Stimulated activated CD4-positive, alpha-beta T cell treated with anti-CD3 and anti-CD28 coated beads, Interleukin-4, amount 100 ng/mL, for 1 hour (primary cell): ENCODE results near the gene CENPP.
"Not testable (repeated sequence)": the region's sequence is repeated elsewhere in the genome, so short reads cannot be mapped to it uniquely, and the experiment has no call there.

Experiments used
- DNase-seq: peaks from one replicate; pipeline ENCODE4 v3.0.0-alpha.2; 2020

CENPP gene

DNA sequence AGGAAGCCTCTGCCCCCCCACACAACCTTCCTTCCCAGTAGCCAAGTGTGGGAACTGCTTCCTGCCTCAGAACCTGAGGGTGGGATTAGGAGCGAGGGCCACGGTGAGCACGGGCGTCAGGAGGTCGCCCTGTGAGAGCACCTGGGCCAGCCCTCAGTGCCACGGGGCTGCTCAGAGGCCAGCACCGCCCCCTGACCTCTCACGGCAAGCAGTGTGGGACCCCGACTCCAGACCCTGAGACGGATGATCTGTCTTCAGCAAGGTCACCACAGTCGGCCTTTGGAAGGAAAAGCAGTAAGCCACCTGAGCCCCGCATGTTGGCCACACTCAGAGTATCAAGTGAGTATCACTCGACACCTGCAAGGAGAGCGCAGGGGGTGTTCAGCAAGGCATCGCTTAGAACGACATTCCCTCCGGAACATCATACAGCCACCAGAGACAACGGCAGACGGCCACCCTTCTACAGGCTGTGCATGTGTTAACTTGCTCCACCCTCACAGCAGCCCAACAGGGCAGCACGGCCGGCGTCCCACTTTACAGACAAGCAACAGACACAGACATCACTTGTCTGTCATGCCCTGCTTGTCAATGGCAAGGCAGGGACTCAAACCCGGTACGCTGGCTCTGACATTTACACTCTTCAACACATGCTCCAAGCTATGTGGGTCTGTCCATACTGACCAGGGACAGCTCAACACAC is 294.0 kb downstream of the CENPP start:
- no peak for DNase-seq

DNA sequence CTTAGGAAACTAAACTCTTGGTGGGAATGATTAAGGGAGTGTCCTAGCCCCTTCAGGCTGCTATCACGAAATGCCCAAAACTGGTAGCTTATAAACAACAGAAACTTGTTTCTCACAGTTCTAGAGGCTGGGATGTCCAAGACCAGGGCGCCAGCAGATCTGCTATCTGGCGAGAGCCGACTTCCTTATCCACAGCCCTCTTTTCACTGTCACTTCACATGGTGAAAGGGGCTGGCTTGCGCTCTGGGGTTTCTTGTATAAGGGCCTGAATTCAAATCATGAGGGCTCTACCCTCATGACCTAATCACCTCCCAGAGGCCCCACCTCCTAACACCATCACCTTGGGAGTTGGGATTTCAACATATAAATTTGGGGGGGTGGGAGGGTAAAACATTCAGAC is 295.1 kb downstream of the CENPP start:
- DNase-seq = no peak

DNA sequence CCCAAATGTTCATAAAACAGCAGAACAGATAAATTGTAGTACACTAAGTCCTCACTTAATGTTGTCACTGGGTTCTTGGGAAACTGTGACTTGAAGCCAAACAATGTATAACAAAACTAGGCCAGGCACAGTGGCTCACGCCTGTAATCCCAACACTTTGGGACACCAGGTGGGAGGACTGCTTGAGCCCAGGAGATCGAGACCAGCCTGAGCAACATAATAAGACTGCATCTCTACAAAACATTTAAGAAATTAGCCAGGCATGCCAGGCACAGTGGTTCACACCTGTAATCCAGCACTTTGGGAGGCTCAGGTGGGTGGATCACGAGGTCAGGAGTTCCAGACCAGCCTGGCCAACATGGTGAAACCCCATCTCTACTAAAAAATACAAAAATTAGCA is 298.2 kb downstream of the CENPP start:
- DNase-seq = not testable (repeated sequence)

DNA sequence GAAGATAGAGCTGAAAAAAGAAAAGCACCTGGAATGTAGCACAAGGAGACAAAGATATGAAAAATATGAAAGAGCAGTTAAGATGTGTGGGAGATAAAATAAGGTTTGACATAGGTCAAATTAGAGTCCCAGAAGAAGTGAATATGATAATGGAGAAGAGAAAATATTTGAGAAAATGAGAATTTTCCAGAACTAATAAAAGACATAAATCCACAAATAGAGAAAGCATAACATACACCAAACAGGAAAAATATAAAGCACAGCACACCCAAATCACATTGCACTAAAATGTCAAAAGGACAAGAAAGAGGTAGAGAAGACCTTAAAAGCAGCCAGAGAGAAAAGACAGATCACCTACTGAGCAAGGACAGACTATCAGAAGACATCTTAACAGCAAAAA is 300.7 kb downstream of the CENPP start:
- no peak for DNase-seq

DNA sequence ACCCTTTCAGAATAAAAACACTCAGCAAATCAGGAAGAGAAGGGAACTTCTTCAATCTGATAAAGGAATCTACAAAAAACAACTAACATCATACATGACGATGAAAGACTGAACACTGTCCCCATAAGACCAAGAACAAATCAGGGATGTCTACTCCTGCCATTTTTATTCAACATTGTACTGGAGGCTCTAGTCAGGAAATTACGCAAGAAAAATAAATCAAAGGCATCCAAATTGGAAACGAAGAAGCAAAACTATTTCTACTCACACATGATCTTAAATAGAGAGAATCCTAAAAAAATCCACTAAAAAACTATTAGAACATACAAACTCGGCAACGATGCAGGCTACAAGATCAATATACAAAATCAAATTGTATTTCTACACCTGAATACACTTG is 301.9 kb downstream of the CENPP start:
- DNase-seq = no peak

DNA sequence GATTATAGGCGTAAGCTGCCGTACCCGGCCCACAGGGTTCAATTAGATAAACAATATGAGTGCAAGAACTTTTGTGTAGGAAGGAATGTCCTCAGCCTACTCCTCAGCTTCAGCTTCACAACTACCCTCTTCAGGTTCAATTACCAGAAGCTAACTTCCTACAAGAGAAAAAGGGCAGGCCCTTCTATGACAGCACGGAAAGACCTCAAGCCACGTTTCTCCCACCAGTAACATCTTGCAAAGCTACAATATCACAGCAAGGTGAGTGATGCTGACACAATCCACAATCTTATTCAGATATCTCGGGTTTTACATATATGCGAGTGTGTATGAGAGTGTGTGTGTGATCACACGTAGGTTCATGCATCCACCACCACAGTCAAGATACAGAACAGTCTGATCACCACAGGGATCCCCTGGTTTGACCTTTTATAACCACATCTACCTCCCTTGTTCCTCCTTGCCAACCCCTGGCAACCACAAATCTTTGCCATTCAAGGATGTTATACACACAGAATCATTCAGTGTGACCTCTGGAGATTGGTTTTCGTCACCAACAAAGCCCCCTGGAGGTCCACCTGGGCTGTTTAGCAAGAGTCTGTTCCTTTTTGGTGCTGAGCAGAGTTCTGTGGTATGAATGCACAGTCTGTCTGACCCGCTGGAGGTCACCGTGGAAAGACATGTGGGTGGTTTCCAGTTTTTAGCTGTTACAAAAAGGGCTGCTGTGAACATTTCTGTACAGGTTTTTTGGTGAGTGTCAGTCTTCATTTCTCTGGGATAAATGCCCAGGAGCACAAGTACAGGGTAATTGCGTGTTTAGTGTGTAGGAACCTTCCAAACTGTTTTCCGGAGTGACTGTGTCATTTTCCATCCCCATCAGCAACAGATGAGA is 305.9 kb downstream of the CENPP start:
- no peak for DNase-seq

DNA sequence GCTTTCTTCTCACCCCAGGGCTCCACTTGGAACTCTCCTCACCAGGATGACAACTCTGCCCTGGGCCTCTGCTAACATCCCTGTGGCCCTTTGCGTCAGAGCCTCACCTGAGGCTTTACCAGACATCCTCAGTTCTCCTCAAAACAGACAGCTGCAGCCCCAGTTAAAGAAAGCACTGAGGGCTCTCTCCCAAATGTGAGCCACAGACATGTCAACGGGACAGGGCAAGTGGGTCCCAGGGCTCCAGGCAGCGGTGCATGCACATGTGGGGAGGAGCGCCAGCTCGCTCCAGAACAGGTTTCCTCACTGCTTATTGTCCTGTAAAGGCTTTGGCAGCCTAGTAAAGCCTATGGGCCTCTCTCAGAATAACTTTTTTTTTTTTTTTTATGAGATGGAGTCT is 306.9 kb downstream of the CENPP start:
- DNase-seq = no peak

DNA sequence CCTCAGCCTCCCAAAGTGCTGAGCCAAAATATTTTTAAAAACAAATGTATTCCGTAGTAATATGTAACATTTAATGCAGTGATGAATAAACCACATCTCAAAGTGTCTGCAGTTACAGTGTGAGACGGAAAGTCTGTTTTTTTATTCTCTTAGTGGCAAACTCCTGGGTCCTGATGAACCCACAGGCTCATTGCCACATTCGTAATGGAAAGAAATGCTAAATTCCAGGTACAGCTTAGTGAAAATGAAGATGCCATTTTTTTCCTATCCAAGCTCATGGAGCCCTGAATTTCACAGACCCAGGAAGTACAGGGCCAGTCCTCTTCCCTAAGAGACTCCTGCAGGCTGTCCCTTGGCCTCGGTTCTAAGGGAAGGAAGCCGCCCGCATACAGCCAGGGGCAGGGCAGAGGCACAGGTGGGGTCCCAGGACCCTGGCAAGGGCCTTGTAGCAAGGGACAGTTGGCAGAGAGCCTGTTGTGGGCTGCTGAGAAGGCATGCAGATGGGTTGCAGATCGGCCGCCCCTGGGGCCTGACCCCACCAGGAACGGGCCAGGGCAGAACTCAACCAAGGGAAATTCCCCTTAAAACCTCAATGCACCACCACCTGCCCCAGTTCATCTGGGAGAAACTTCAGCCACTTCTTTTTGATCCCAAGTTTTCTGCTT is 308.0 kb downstream of the CENPP start:
- DNase-seq = no peak

DNA sequence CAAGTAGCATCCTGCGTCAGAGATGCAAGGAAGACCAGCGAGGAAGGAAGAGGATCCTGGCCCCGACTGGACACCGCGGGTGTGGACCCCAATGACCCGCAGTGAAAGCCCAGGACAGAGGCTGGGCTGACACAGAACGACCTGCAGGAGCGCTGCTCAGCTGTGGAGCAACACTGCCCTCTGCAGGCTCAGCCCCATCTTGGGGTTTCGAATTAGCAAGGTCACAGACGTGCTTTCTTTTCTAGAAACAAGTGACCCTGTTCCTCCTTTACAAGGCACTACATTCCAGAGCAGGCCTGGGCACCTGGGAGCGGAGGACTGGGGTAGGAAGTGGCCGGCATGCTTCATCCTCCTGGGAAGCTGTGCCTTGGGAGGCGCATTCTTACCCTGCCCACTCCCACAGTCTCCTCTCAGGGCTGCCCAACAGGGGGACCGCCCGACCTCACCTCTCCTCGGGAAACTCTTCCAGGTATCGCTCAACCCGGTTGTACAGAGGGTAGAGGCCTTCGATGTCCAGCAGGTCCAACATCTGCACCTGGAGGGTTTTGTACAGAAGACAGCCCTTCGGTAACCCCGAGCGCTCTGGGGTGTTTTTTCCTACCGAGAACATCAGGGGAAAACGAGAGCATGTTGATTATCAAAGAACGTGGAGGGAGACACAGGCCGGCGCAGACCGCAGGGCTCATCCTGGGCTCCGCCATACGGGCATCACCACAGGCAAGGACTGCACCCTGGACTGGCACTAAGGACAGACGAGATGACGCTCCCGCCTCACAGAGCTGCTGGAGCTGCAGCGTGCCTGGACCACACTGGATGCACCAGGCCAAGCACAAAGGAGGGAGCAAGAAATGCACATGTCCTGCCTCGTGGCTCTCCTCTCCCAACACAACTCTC is 309.2 kb downstream of the CENPP start:
- DNase-seq = peak; percentile 67

DNA sequence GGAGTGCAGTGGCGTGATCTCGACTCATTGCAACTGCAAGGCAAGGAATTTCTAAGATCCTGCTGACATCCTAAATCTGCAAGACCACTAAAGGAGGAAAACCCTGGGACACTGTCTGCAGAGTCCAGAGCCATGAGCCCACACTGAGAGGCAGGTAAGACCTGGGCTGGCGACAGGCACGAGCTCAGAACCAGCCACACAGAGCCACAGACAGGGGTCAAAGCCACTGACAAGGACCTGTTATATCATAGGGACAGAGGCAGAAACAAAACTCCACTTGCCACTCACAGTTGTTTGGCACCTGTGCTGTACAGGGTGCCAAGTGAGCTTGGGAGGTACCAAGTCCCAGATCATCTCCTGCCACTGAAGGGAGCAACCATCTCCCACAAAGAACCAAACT is 310.0 kb downstream of the CENPP start:
- DNase-seq = no peak

DNA sequence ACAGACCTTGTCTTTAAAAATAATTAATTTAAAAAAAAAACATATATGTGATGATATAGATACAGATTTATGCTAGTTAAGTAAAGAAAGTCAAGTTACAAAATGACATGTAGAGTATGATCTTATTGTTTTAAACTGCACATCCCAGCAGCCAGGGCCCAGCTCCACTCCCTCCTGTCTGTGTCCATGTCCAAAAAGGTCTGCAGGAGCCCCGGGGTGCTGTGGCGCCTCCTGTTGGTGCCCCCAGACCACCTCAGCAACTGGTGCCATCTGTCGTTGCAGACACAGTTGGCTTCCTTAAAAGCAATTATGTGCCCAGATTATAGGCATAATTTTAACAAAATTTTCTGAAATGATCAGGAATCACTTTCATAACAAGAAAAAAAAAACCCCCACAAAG is 310.9 kb downstream of the CENPP start:
- no peak for DNase-seq

DNA sequence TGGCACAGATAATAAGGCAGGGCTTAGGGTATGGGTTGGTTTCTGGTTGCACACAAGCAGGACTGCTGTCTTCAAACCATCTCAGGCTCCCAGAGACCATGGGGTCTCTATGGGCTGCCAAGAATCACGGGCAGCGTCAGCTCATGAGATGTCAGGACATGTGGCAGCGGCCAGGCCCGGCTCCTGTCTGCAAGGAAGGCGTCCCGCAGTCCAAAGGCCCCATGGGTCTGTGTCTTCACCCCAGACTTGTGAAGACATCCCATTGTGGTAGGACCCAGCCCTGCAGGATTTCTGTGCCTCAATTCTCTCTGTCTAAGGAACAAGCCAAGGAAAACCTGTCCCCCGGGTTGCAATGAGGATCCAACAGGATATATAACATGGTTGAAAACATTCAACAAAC is 311.6 kb downstream of the CENPP start:
- no peak for DNase-seq

DNA sequence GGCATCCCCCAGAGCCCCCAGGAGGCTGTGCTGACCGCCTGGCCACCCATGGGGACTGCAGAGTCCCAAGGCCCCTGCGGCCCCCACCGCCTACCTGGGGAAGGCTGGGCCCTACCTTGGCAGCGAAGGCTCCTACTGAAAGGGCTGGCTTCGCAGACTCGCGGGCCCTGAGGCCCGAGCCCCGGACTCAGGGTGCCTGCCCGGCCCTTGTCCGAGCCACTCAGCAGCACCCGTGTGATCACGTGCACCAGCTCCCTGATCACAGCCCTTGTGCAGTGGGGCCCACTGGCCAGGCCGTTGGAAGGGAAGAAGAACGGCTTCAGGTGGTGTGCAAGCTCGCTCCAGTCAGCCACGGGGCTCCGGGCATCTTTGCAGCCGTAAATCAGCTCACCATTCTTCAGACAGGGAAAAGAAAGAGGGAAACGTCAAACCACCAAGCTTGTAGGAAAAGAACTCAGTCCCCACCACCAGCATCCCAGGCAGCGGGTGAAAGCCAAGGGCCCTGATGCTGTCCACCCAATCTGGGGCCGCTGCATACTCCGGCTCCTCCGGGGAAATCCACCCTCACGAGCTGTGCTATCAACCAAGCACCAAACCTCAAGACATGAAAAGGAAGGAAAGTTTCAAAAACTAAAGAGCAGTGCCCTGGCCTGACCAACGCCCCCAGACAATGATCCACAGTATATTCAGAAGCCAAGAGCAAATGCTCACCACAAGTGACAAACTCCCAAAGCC is 312.3 kb downstream of the CENPP start:
- no peak for DNase-seq

DNA sequence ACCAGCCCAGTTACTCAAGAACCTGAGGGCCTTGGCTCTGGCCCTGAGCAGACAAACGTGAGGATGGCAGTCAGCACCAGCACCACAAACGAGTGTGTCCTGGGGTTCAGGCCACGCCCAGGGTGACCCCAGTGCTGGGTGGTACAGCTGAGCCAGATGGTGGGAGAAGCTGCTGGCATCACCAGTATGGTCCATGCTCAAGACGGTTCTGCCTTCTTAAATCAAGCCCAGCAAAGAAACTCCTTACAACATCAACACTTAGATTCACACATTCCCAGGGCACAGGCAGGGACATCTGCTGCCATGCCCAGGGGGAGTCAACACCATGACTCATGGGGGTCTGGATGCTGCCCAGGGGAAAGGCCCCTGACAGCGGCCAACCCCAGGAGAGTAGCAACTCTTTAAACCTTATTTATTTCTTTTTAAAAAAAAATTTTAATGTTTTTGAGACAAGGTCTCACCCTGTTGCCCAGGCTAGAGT is 312.9 kb downstream of the CENPP start:
- DNase-seq = no peak

DNA sequence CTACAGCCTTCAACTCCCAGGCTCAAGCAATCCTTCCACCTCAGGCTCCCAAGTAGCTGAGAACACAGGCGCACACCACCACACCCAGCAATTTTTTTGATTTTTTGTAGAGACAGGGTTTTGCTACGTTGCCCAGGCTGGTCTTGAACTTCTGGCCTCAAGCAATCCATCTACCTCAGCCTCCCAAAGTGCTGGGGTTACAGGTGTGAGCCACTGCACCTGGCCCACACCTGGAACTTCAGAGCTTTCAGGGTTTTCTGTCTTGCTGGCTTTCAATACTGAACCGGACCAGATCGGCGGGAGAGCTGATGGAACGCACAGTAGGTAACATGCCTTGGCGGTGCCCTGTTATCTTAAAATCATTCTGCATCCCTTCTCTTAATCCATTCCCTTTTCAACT is 313.4 kb downstream of the CENPP start:
- no peak for DNase-seq

DNA sequence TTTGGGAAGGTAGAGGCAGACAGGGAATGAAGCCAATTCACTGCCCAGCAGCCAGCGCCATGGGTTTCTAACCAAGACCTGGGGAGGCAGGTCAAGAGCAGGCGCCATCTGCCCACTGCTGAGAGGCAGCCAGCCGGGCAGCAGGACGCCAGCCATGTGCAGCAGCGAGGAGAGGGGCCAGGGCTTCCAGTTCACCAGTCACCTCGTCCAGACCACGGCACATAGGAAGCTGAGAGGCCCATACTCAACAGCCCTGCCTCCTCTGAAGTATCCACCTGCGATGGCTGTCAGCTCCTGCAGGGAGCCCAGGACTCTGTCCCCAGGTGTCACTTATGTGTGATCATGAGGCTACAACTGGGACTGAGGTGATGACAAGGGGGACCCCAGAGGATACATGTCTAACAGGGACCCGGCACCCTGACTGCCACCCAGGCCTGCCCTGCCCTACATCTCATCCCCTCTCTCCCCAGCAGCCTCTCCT is 314.1 kb downstream of the CENPP start:
- no peak for DNase-seq

DNA sequence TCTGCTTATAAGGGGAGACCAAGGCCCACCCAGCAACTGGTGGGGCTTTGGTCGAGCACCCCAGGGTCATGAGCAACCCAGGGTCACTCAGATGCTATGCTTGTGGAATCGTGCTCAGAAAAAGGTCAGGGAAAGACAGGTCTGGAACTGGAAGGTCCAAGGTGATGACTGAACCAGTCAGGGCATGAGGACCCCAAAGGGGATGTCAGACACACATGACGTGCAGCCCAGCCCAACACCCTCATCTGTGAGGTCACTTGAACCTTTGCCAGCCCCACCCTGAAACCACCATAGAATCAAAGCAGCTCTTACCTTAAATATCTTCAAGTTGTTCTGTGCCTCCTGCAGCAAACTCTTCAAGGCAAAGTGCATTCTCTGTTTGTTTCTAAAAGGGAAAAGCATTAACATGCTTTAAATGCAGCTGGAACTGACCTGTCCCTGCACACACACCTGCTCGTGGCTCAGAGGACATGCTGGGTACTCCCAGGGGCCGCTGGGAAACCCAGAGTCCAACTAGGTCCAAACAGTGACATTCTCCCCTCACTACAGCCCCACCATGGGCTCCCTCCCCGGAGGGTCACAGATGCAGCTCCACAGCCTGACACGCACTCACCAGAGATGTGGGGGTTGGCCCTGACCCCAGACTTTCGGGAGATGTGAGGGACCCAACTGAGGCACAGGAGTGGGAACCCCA is 314.8 kb downstream of the CENPP start:
- no peak for DNase-seq

DNA sequence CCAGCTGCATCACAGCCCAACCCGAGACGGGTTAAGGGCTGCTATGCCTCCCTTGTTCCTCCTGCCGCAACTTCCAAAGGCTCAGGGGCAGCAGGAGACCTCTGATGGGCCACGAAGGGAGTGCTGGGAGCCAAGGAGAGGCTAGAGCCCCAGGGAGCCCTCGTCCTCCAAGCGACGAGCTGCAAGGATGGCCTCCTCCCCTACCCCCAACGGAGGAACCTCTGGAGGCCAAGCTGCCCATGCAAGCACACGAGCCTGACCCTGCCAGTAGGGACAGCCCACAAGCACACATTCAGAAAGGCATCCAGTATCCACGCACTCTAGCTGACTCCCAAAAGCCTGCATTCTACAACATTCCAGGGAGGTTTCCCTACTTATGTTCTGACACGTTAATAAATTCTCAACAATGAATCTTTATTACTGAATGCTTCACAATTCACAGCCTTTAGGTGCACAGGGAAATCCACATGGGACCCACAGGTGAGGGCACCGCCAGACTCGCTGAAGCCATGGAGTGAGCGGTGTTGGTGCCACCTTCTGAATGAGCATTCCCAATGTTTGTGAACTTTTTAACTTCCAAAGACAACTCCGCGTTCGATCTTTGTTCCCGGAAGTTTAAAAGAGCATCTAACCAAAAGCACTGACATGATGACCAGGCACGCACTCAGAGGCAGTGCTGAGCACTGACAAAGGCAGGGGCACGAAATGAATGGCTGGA is 315.5 kb downstream of the CENPP start:
- DNase-seq = no peak

DNA sequence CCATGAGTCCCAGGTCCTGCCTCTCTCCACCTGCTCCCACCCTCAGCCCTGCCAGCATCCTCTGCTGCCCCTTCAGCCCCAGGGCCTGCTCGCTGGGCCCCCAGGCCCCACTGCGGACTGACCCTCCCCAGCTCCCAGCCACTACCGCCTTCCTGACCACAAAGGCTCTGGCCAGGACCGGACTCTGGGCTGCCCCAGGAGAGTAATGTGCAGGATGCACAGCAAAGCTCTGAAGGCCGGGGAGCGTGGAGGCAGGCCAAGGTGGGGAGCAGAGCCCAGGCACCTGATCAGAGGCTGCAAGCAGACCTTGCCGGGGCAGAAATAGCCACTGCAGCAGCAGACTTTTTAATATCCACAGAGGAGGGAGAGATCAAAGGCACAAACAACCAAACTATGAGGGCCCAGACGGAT is 316.3 kb downstream of the CENPP start:
- no peak for DNase-seq

DNA sequence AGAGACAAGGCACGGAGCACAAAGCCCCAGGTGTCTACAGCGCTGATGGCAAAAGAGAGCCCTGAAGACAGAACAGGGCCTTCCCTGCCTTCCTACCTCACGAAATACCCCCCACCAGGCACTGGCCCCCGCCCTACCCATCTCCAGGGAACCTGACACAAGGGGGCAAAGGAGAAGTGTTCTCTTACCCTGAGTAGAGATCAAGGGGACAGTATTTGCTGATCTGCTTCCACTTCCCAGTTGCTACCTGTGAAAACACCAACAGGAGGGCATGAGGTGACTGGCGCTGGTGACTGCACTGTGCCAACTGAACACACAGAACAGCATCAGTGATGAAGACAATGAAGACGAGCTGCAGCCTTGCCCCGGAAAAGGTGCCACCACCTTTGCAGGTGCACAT is 316.8 kb downstream of the CENPP start:
- no peak for DNase-seq
